Measurements from ENCODE around the gene DALRD3. TPM values are rescaled to one million over a fixed set of nuclear protein-coding genes. Genes with fewer than 3 reads are reported as not detected.
"Not testable (repeated sequence)": the region's sequence is repeated elsewhere in the genome, so short reads cannot be mapped to it uniquely, and the experiment has no call there.

The DALRD3 gene
- total RNA-seq, 1 donor from 2014 or later, result 64.5 TPM

DNA sequence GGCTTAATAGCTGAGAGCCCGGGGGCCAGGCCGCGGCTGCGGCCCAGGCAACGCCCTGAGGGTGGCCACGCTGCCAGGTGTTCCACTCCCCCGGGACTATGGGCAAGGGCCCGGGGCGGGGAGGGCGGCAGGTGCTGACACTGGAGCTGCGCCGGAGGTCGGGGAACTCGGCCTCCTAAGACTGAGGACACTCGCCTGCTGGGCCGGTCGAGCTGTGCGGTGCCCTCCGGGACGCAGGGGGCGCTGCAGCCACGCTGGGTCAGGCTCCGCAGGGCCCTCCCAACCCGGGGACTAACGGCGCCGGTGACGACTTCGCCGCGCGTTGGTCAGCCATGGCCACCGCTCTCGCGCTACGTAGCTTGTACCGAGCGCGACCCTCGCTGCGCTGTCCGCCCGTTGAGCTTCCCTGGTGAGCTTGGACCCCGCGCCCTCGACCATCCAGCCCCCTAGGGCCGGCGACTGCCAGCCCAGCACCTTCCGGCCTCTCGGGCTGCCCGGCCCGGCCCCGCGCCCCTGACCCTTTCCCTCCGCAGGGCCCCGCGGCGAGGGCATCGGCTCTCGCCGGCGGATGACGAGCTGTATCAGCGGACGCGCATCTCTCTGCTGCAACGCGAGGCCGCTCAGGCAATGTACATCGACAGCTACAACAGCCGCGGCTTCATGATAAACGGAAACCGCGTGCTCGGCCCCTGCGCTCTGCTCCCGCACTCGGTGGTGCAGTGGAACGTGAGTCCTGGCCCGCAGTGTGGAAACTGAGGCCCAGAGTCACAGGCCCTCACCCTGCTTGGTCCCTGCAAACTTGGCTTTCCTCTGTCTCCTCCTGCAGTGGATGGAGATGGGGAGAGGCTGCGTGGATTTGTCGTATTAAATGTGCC lies 3.7 kb upstream of the DALRD3 start, which contains the start of gene NDUFAF3:
Gene NDUFAF3 (plus strand): TSS at position 309 of the 875 bp plus-strand sequence. CDS start 24 bp downstream, at position 333.
- DNase-seq (ENCODE audit: low read depth), result peak; percentile 77

DNA sequence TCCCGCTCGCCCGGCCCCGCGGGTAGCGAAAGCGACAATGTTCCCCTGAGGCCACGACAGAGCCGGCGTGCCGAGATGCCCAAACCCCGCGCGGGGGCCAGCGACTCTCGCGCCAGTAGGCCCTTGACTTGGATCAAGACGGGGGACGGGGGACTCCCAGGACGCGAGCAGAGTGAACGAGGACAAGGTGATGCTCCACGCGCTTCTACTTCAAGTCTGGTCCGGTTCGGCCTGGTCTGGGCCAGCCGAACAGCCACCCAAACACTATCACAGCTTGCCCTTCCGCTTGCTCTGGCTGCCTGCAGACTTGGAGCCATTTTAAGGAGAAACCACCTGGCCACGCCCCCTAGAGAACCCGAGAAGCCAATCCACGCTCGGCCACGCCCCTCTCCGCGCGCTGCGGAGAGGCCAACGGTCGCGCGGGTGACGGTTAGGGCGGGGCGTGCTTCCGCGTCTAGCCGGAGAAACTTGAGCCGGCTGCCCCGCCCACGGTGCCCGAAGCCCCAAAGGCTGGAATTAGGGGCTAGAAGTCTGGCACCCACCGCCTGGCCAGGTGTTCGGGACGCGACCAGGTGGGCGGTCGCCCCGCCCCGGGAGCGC lies 2.9 kb upstream of the DALRD3 start:
- peak; percentile 92 for DNase-seq (ENCODE audit: low read depth)

DNA sequence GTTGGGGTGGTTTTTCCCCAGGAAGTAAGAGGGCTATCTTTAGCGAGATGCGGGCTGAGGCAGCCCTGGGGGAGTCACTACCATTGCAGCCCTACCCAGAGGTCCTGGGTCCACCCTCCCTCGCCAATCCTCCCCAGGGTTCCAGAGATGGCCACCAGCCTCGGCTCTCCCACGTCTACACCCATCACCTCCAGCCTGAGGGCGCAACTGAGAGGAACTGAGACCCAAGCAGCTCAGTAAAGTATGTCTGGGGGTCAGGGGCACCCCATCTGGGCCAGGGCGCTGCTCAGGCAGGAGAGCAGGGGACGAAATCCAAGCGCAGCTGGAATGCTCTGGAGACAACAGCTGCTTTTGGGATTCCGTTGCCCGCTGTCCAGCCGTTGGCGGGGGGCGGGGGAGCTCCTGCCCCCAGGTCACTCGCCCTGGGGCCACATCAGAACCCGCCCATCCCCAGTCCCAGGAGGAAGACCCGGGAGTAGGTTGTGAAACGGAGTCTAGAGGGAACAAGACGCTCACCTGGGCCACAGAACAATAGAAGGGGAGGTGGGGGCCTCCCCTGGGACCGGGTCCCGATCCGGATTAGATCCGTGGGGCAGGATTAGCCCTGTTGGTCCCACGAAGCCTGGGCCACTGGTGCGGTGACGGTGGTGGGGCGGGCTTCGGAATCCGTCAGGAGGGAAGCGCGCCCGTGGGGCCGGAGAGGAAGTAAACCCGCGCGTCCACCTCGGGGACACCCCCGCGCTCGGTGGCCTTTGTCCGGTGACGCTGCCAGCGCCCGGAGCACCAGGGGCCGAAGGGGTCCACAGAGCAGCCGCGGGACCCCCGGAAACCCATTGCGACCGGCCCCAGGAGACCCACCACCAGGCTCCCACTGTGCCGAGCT lies 2.2 kb upstream of the DALRD3 start:
- DNase-seq (ENCODE audit: low read depth), result no peak

DNA sequence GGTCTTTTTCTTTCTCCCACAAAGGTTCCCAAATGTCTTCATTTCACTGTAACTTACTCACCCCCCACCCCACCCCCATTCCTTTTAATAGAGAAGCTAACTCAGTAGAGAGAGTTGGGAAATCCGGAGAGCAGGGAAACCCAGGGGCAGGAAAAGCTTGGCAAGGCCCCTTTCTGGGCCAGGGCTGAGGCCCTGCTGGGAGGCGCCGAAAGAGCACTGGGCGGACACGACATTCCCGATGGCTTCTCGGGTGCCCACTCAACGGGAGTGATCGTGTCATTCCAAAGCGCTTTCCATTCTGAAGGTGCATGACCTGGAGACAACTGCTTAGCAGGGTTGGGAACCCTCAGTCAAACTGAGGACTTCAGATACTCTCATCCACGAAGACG lies 1.6 kb upstream of the DALRD3 start:
- DNase-seq (ENCODE audit: low read depth), result no peak

- DNase-seq (ENCODE audit: low read depth), result no peak
Measured at GRCh38 chr3:49018707-49019006, 277 bp upstream of the DALRD3 start.

- no peak for DNase-seq (ENCODE audit: low read depth)
Measured at GRCh38 chr3:49017229-49017970, 980 bp downstream of the DALRD3 start.

GRCh38 chr3:49016414-49017228 lies 1.8 kb downstream of the DALRD3 start:
- DNase-seq (ENCODE audit: low read depth), result no peak

DNA sequence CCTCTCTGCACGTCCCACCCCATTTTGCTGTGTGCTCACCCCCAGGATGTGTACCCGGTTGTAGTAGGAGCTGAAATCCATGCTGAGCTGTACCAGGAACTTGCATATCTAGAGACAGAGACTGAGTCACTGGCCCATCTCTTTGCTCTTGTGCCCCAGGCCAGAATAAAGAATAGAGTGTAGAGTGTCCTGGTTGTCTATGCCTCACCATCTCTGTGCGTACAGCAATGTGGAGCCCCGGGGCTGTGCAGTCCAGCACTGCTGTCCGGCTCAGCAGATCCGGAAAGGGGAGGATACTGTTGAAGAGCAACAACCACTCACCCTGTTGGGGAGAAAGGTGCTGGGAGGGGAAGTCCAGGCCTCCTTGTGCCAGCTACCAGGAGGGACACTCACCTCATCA lies 2.6 kb downstream of the DALRD3 start:
- DNase-seq (ENCODE audit: low read depth), result no peak

GRCh38 chr3:49015072-49015471 lies 3.3 kb downstream of the DALRD3 start:
- DNase-seq (ENCODE audit: low read depth), result no peak

DNA sequence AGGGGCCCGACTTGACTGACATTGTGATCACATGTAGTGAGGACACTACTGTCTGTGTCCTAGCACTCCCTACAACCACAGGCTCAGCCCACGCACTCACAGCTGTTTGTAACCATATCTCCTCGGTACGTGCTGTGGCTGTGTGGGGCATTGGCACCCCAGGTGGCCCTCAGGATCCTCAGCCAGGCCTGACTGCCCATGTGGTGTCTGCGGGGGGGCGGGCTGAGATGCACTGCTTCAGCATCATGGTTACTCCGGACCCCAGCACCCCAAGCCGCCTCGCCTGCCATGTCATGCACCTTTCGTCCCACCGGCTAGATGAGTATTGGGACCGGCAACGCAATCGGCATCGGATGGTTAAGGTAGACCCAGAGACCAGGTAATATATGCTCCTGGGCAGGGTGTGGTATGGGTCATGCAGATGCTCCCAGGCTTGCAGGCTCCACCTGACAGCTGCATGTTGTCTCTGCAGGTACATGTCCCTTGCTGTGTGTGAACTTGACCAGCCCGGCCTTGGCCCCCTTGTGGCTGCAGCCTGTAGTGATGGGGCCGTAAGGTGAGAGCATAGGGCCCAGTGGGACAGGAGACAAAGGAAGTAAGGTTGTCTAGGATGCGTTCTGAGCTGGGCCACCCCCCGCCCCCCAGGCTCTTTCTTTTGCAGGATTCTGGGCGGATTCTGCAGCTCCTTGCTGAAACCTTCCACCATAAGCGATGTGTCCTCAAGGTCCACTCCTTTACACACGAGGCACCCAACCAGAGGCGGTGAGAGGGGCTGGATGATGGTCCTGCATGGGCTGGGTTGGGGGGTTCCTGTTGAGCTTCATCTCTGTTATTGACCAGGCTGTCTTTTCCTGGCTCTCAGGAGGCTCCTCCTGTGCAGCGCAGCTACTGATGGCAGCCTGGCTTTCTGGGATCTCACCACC lies 4.4 kb downstream of the DALRD3 start:
- DNase-seq (ENCODE audit: low read depth), result no peak

- no peak for DNase-seq (ENCODE audit: low read depth)
Measured at GRCh38 chr3:49013113-49013737, 5.2 kb downstream of the DALRD3 start.

DNA sequence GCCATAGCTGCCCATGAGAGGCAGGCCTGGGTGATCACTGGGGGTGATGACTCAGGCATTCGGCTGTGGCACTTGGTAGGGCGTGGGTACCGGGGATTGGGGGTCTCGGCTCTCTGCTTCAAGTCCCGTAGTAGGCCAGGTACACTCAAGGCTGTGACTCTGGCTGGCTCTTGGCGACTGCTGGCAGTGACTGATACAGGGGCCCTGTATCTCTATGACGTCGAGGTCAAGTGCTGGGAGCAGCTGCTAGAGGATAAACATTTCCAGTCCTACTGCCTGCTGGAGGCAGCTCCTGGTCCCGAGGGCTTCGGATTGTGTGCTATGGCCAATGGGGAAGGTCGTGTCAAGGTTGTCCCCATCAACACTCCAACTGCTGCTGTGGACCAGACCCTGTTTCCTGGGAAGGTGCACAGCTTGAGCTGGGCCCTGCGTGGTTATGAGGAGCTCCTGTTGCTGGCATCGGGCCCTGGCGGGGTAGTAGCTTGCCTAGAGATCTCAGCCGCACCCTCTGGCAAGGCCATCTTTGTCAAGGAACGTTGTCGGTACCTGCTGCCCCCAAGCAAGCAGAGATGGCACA lies 5.9 kb downstream of the DALRD3 start:
- no peak for DNase-seq (ENCODE audit: low read depth)

- no peak for DNase-seq (ENCODE audit: low read depth)
Measured at GRCh38 chr3:49009396-49009795, 9.0 kb downstream of the DALRD3 start.

GRCh38 chr3:49008627-49009026 lies 9.8 kb downstream of the DALRD3 start:
- DNase-seq (ENCODE audit: low read depth), result not testable (repeated sequence)

GRCh38 chr3:49007771-49008528 lies 10.4 kb downstream of the DALRD3 start:
- peak; percentile 44 for DNase-seq (ENCODE audit: low read depth)

GRCh38 chr3:49007068-49007770 lies 11.2 kb downstream of the DALRD3 start, which contains the start of gene WDR6:
Gene WDR6, plus strand, starts transcription at chr3:49007391. Its CDS starts 41 bp downstream, at chr3:49007432.
- peak; percentile 94 for DNase-seq (ENCODE audit: low read depth)

- no peak for DNase-seq (ENCODE audit: low read depth)
Measured at GRCh38 chr3:49006408-49007067, 11.8 kb downstream of the DALRD3 start.
